Muscle layer of duodenum (tissue), 2 donors: ENCODE measurements around the gene OXER1.

Experiments used
- H3K27ac ChIP-seq: one replicate; pipeline ENCODE4 v1.7.0; 2013; ENCODE audit warnings: mild to moderate bottlenecking, low read length
- H3K27me3 ChIP-seq: one replicate; pipeline ENCODE4 v1.7.0; 2013; ENCODE audit warnings: low read depth, mild to moderate bottlenecking, control low read depth, low read length
- H3K36me3 ChIP-seq, 2 donors: one replicate each; pipeline ENCODE4 v1.7.0; 2013; ENCODE audit warnings: low read length in 2 of 2, control low read depth in 1 of 2, mild to moderate bottlenecking in 1 of 2; ENCODE audit not compliant: insufficient read depth in 2 of 2, control insufficient read depth in 1 of 2
- H3K4me1 ChIP-seq, 2 donors: one replicate each; pipeline ENCODE4 v1.7.0; 2013; ENCODE audit warnings: low read length in 2 of 2, mild to moderate bottlenecking in 2 of 2, control low read depth in 1 of 2, moderate library complexity in 1 of 2; ENCODE audit not compliant: insufficient read depth in 2 of 2, control insufficient read depth in 1 of 2
- H3K4me3 ChIP-seq, 2 donors: one replicate each; pipeline ENCODE4 v1.7.0; 2013; ENCODE audit warnings: low read length in 2 of 2, low read depth in 1 of 2, mild to moderate bottlenecking in 1 of 2
- H3K9me3 ChIP-seq, 2 donors: one replicate each; pipeline ENCODE4 v1.7.0; 2013; ENCODE audit warnings: low read length in 2 of 2, control low read depth in 1 of 2, mild to moderate bottlenecking in 1 of 2; ENCODE audit not compliant: control insufficient read depth in 1 of 2
- donor health status: healthy.

Gene OXER1

DNA sequence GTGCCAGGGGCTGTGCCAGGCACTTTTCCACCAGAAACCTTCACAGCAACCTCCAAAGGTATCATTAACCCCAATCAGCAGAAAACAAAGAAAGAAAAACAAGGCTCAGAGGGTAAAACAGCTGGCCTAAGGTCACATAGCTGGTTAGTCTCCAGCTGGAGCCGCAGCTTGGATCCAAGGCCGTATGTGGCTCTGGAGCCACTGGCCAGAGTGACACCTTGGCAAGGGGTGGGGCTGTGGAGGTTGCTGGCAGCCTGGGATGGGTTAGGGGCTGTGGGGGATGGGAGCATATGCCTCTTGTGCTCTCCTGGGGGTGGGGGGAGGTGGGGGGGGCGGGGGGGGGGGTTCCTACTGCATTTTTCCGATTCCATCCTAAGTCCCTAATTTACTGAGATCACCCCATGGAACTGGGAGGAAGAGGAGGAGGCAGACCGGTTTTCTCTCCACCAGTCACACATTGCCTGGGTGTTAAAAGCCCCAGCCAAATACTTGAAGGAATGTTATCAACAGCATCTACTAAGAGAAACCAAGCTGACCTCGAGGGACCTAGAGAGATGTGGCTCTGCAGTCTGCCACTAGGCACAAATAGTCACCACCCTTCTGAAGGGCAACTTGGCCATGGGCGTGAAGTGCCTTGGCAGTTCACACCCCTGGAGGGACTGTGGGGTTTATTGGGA is 20.4 kb upstream of the OXER1 start:
- no peaks in the 10 kb centered on the region for H3K36me3 ChIP-seq
- no peak overlapping the region for H3K4me3 ChIP-seq
- H3K4me1 ChIP-seq, result no peaks in the 10 kb centered on the region
- H3K9me3 ChIP-seq, result no peaks in the 10 kb centered on the region
- no peaks in the 10 kb centered on the region for H3K27me3 ChIP-seq
- no peak overlapping the region for H3K27ac ChIP-seq

GRCh38 chr2:42783511-42783910 is 19.6 kb upstream of the OXER1 start:
- no peaks in the 10 kb centered on the region for H3K9me3 ChIP-seq

DNA sequence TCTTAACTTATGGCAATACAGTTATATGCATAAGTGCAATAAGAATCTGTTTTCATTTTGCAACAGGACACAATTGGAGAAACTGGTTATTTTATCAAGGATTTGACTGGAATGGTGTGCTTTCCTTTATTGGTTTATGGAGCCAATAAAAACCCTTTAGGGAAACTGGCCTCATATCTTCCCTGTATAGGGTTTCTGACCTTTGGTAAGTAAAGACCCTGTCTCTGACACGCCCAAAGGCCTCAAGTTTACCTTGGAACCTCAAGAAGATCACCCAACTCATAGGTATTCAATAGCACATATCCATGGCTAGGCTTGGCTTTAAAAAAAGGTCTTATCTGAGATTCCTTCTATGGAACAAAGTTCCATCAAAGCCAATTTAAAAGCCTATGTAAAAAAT is 17.2 kb upstream of the OXER1 start:
- Histone ChIP-seq H3K27ac (no peak overlapping the region), H3K27me3 (no peaks in the 10 kb centered on the region), H3K4me1 (no peaks in the 10 kb centered on the region), H3K4me3 (no peak overlapping the region), H3K9me3 (no peaks in the 10 kb centered on the region), H3K36me3 (no peaks in the 10 kb centered on the region)

More at GRCh38 chr2:42783511-42783910, 19.6 kb upstream of the OXER1 start:
- Histone ChIP-seq H3K27me3 (no peaks in the 10 kb centered on the region), H3K4me1 (no peaks in the 10 kb centered on the region), H3K27ac (no peak overlapping the region), H3K4me3 (no peak overlapping the region), H3K36me3 (no peaks in the 10 kb centered on the region)

- no peak overlapping the region for H3K27ac ChIP-seq
- no peak overlapping the region for H3K4me3 ChIP-seq
- no peaks in the 10 kb centered on the region for H3K27me3 ChIP-seq
- H3K9me3 ChIP-seq, result no peaks in the 10 kb centered on the region
- no peaks in the 10 kb centered on the region for H3K36me3 ChIP-seq
- no peaks in the 10 kb centered on the region for H3K4me1 ChIP-seq
Observed at GRCh38 chr2:42777883-42778805, 14.2 kb upstream of the OXER1 start.

- no peaks in the 10 kb centered on the region for H3K4me1 ChIP-seq
- H3K27ac ChIP-seq, result no peak overlapping the region
- H3K36me3 ChIP-seq, result no peaks in the 10 kb centered on the region
- H3K9me3 ChIP-seq, result no peaks in the 10 kb centered on the region
- no peak overlapping the region for H3K4me3 ChIP-seq
- no peaks in the 10 kb centered on the region for H3K27me3 ChIP-seq
Observed at GRCh38 chr2:42775810-42776209, 11.9 kb upstream of the OXER1 start.

DNA sequence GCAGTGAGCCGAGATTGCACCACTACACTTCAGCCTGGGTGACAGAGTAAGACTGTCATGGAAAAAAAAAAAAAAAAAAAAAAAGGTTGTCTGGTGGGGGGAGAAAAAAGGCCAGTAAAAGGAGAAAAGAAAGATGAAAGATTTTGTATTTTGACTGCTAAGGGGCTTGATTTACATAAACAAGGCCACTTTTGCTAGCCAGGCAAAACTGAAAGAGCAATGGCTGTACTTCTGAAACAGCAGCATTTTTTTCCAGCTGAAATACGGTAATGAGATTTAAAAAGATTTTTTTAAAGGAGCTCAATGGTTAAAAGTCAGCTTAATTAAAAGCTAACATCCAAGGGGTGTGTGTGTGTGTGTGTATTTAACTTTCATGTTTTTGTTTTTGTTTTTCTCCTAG is 11.3 kb upstream of the OXER1 start:
- no peaks in the 10 kb centered on the region for H3K4me1 ChIP-seq
- no peak overlapping the region for H3K4me3 ChIP-seq
- no peaks in the 10 kb centered on the region for H3K36me3 ChIP-seq
- no peaks in the 10 kb centered on the region for H3K9me3 ChIP-seq
- no peaks in the 10 kb centered on the region for H3K27me3 ChIP-seq
- H3K27ac ChIP-seq, result no peak overlapping the region

DNA sequence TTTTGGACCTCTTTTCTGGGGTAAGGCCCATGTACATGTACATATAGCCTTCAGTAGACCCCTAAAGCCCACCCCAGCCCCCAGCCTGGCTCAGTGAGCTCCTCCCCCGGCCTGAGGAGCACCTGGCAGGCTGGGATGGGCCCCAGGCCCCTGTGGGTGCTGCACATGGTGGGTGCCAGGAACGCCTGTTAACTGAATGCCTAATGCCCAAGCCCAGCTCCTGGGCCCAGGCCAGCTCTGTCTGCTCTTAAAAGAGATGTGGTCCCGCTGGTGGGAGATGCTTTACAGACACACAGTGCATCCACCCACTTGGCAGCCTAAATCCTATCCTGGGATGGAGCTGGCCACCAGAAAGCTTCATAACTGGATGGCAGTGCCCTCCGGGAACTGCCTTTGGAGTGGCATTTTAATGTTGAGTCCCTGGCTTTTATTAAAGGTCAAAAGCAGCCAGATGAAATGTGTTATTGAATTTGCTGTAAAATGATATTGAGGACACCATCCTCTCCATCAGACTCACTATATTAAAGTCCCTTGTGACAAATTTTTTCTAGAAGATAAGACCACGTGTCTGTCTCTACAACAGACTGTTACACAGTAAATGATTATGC is 7.7 kb upstream of the OXER1 start:
- Histone ChIP-seq H3K9me3 (no peaks in the 10 kb centered on the region), H3K4me1 (no peaks in the 10 kb centered on the region), H3K4me3 (no peak overlapping the region), H3K27ac (no peak overlapping the region), H3K36me3 (no peaks in the 10 kb centered on the region), H3K27me3 (no peaks in the 10 kb centered on the region)

DNA sequence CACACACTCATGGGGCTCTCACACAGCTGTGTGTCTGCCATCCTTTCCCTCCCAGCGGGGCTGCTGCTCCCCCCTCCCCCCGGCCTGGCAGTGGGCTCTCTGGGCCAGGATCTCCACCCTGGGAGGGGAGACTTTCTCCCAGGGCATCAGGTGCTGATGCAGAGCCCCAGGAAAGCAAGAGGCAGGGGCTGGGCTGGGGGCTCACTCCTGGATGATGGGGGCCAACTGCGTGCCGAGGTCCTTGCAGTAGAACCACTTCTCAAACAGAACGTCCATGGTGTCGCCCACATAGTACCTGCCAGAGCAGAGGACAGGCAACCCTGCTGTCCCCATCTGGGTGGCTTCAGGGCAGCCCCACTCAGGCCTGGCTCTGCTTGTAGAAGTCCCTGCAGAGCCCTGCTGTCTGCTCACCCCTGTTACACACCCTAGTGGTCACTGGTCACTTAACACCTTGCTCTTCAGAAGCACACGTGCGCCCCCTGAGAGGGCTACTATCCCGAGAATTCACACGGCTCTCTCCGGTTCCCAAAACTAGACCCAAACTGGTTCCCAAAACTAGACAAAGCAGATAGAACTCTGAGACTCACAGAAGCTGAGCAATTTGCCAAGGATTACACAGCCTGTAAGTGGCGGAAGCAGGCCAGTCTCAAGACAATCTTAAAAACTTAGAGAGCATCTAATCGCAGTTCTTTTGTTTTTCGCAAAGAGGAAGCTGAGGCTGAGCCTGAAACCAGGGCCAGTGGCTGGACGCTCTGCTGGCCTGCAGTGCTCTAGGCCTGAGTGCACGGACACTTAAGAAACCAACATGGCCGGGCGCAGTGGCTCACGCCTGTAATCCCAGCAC is 6.6 kb upstream of the OXER1 start:
- H3K4me3 ChIP-seq, result no peak overlapping the region
- no peaks in the 10 kb centered on the region for H3K9me3 ChIP-seq
- no peaks in the 10 kb centered on the region for H3K4me1 ChIP-seq
- no peak overlapping the region for H3K27ac ChIP-seq
- no peaks in the 10 kb centered on the region for H3K36me3 ChIP-seq
- H3K27me3 ChIP-seq, result no peaks in the 10 kb centered on the region

DNA sequence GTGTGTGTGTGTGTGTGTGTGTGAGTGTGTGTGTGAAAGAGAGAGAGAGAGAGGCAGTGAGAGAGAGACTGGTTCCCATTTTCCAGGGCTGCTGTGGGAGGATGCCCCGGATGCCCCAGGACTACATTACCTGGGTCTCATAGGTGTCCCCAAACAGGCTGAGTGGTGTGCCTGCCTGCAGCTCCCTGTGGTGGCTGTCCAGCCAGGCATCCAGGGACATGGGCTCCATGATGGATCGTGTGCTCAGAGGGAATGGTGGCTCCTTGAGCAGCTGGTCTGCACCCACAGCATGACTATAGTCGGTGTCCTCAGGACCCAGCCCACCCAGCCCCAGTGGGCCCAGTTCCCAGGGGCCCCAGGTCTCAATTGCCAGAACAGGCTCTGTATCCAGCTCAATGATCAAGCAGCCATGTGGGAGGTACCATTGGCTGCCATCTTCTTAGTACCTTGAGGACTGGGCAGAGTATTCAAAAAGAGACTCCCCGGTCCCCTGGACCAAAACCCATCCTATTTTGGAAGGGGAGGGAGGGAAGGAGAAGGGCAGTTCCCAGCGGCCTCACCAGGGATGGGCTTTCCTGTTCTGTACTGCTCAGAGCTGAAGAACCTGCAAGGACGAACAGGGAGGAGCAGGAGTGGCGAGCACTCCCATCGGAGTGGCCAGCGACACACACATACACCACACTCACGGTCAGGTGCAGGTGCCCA is 5.8 kb upstream of the OXER1 start:
- Histone ChIP-seq H3K4me1 (no peaks in the 10 kb centered on the region), H3K36me3 (no peaks in the 10 kb centered on the region), H3K9me3 (no peaks in the 10 kb centered on the region), H3K4me3 (no peak overlapping the region), H3K27me3 (no peaks in the 10 kb centered on the region), H3K27ac (no peak overlapping the region)

GRCh38 chr2:42768706-42769256 is 4.8 kb upstream of the OXER1 start:
- Histone ChIP-seq H3K27ac (no peak overlapping the region), H3K27me3 (no peaks in the 10 kb centered on the region), H3K9me3 (no peaks in the 10 kb centered on the region), H3K36me3 (no peaks in the 10 kb centered on the region), H3K4me1 (no peaks in the 10 kb centered on the region), H3K4me3 (no peak overlapping the region)
